ENCODE results near the gene DAAM2.

Gene DAAM2

DNA sequence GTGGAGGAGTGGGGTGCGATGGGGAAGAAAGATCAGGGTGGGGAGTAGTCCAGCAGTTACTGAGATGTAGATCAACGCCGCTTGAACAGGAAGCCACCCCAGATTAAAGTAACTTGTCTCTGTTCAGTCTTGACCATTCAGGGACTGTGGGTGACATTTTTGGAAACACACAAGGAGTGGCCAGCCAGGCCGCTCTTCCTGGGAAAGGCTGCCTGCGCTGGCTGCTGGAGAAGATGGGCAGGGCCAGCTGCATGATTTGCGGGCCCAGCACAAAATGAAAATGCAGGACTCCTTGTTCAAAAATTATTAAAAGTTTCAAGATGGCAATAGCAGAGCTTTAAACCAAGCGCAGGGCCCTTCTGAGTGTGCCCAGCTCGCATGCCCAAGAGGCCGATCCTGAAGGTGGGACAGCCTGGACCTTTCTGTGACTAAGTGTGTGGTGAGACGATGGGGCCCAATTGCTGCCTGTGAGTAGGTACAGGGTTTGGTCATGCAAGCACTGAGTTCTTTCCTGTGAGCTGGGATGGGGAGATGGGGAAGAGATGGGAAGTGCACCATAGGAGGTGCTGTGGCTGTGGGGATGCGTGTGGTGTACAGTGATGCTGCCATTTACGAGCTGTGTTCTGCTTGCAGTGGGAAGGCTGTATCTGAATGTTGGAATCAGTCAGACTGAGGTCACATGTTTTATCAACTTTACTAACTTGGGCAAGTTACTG lies 51.3 kb downstream of the DAAM2 start:
- no peak for DNase-seq (ENCODE audit: extremely low read depth in 1 of 2, low read depth in 1 of 2)

DNA sequence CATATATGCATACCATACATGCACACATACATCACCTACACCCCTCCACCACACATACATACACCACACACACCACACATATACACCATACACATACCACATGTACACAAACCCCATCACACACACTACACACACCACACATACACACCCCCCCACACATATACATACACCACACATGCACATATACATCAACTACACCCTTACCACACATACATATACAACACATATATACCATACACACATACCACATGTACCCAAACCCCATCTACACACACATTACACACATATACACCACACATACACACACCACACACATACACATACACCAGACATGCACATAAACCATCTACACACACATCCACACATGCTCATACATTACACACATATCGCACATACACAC lies 52.7 kb downstream of the DAAM2 start:
- DNase-seq (ENCODE audit: extremely low read depth in 1 of 2, low read depth in 1 of 2): no peak

DNA sequence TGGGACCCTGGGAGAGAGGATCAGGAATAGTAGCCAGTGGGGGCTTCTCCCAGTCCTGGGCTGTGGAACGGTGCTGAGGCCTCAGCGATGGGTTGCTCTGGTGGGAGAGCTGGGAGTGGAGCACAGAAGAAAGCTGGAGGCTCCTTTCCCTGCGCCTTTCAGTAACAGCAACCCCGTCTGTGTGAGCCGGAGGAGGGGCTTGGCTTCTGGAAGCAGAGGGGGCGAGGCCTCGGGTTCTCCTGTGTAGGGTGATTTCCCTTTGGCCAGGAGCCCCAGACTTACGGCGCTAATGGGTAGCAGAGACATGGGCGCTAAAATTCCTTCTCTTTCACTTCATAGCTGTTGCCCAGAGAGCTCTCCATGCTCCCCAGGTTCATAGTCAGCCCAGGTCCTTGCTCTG lies 55.0 kb downstream of the DAAM2 start:
- DNase-seq (ENCODE audit: extremely low read depth in 1 of 2, low read depth in 1 of 2): no peak

DNA sequence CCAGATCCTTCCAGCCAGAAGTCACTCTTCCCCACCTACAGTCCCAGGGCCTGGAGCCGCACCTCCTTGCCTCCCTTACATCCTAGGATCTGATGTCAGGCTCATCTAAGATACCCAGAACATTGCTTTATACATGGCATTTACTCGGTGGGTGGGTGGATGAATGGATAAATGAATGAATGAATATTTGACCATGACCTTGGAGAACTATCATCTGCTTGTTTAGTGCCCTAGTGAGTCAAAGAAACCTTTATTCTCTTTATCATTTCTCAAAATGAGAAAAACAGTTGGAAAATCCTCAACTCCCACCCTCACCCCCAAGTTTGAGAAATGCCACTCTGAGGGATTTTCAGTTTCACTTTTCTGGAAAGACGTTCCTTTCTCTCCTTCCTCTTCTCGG lies 56.0 kb downstream of the DAAM2 start:
- DNase-seq (ENCODE audit: extremely low read depth in 1 of 2, low read depth in 1 of 2): no peak

DNA sequence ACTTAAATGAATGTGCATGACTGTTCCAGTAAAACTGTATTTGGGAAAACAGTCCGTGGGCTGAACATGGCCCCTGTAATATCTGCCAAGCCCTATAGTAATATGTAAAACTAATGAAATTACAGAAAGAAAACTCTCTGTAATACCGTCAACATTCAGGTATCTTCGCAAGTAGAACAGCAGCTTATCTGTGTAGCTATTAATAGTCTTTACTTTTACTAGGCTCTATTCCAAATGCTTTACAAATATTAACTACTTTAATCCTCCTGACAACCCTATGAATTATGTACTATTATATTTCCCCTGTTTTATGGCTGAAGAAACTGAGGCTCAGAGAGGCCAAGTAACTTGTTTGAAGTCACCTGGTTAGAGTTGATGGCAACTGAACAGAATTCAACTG lies 57.1 kb downstream of the DAAM2 start:
- no peak for DNase-seq (ENCODE audit: extremely low read depth in 1 of 2, low read depth in 1 of 2)

DNA sequence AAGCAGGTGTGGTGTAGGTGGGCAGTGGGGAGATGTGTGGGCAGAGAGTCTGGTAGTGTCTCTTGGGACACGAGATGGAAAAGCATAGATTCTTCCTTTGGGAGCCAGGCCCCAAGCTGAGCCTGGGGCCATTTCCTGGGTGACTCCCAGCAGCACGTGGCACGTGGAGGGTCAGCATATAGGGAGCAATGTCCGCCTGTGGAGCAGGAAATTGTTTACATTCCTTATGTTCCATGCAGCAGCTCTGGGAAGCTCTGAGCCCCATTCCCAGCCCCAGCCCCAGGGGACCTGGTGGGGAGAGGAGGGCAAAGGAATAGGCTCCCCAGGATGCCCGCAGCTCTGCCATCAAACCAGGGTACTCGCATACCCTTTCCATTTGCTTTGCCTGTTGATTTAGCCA lies 57.6 kb downstream of the DAAM2 start:
- no peak for DNase-seq (ENCODE audit: extremely low read depth in 1 of 2, low read depth in 1 of 2)

DNA sequence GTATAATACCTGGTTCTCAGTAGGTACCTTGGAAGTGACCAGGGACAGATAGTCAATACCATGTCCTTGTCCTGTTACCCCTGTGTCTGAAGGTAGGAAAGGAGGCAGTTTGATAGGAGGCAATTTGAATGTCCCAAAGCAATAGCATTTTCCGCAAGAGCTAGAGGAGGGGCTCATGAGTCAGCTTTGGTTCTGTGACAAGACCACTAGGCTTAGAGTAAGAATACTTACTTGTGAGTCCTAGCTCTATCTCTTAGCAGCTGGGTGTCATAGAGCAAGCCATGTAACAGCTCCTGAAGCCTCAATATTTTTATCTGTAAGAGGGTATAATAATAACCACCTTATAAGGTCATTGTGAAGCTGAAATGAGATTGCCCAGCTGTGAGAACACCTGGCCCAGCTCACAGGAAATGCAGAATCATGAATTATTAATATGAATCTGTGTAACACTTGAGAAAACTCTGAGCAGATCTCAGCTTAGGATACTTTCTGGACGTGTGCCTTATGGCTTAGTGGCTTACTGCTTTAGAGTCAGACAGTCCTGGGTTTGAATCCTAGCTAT lies 58.6 kb downstream of the DAAM2 start:
- DNase-seq (ENCODE audit: extremely low read depth in 1 of 2, low read depth in 1 of 2): no peak

DNA sequence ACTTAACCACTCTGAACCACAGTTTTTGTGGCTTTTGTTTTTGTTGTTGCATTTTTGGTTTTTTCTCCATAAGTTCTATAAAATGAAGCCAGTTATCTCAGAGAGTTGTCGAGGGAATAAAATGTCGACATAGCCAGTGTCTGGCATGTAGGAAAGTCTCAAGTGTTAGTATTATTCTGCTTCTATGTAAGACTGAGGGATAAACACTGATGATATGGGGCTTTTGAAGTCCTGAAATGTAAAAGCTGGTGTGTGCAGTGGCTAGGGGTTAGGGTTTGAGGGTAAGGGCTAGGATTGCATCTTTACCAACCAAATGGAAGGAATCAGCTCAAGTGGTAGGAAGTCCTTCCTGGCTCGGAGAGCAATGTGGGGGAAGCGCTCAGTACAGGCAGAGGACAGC lies 59.2 kb downstream of the DAAM2 start:
- DNase-seq (ENCODE audit: extremely low read depth in 1 of 2, low read depth in 1 of 2): no peak

DNA sequence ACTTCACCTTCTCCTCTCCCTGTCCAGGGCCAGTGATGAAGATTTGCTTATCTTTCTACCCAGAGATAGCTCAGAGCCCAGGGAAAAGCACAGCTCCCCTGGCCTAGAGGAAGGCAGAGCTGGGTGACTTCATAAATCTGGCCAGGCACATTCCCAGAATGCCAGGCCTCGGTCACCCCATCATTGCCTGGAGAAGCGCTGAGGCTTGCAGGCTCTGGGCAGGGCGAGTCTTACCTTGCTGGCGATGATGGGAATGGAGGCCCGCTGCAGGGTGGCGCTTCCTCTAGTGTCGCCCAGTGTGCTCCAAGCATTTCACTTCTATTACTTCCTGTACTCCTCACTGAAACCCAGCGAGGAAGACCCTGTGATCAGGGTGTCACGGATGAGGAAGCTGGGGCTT lies 60.1 kb downstream of the DAAM2 start:
- no peak for DNase-seq (ENCODE audit: extremely low read depth in 1 of 2, low read depth in 1 of 2)

DNA sequence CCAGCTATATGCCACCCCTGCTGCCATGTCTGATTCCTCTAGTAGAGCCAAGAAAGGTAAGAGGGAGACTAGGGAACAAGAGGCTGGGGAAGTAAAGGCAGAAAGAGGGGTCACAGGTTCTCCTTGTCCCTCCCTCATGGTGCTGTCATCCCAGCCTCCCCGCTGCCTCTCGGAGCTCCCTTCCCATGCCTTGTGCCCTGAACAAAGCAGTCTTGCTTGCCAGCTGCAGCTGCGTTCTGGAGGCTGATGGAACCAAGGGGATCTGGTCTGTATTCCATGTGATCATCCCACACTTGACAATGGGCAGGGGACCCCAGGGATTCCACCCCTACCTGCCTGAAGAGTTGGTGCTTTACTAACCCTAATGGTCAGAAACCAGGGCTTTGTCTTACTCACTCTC lies 61.4 kb downstream of the DAAM2 start:
- no peak for DNase-seq (ENCODE audit: extremely low read depth in 1 of 2, low read depth in 1 of 2)

DNA sequence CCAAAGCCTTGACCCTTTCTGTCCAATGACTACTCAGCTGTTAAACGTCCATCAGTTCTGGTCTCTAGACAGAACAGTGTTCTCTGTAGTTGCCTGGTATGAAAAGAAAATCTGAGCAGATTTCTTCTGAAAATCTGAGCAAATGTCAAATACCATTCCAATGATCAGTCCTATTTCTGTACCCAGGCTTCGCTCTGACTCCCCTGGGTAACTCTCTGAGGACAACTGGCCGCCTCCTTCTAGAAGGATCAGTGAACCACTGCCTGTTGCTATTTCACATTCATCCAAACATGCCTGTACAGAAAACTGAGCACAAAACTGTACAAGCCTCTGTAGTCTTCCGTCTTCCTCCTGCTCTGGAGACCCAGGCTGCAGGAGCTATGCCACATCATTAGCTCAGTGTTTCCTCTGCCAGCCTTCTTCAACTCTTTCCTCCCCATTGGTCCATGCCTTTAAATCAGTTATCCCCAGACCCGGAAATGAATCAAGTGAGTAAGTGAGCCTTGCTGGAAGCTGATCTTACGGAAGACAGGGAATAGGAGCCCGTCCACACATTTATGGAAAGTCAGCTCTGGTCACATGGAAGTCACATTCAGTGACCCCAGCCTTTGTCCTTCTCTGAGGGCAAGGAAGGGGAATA lies 63.3 kb downstream of the DAAM2 start:
- no peak for DNase-seq (ENCODE audit: extremely low read depth in 1 of 2, low read depth in 1 of 2)

DNA sequence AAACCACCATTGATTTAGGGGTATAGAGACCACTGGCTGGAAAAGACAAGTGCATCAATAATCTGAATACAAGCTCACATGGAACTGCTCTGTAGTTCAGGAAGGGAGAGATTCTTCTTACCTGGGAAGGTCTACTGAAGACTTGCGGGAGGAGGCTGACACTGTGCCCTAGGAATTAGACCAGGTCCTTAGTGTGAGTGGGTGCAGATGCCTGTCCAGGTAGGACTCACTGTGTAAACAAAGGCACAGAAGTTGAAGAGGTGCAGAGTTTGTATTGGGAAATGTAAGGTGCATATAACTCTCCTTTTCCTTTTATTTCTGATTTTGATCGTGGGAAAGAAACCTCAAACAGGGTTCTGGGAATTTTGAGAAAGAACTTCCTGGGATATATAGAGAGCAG lies 66.8 kb downstream of the DAAM2 start:
- no peak for DNase-seq (ENCODE audit: extremely low read depth in 1 of 2, low read depth in 1 of 2)

DNA sequence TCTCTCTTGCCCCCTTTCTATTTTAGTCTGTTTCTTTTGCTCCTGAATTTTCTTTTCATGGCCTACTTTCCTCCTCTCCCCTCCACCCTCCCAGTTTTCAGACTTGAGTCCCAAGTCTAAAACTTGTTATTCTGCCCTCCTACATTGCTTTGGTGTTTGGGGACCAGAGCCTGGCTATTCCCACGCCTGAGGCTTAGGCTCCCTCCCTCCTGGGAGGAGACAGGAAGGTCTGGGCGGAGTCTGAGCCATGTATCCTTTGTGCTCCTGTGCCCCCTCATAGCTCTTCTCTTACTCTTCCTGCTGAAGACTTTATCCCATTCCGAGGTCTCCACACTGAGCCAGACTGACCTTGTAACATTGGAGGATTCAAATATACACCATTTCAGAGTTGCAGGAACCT lies 69.5 kb downstream of the DAAM2 start:
- DNase-seq (ENCODE audit: extremely low read depth in 1 of 2, low read depth in 1 of 2): no peak

DNA sequence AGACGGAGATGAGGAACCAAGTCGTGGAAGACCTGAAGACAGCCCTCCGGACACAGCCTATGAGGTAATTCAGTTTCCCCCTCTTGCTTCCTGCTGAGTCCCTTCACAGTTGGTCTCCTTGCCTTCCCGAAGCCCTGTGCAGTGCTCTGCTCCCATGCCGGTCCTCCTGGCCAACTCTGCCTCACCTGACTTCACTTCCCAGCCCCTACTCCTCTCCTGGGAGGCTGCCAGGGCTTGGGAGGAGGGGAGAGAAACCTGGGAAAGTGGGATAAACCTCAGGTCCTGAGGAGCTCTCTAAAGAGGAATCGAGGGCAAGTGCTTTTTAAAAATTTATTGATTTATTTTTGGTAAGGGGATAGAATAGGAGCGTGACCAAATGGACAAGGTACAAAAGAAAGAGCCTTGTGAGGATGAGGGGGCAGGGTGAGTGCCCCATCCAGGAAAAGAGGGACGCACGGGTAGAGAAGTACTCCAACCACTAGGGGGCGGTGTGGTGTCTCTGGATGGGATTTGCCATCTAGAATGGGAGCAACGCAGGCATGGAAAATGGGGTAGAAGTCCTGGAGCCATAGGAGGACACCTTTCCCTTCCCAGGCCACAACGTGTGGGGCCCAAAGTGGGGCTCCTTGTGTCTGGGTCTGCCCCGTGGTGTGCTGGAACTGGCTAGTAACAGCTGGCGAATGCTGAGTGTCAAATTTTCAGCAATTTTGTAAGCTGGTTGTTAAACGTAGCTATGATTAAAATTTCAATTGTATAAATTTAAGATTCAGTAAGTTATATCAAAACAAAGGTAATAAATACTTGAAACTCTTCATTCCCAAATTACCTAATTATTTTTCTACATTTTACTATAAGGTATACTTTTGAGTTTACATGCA lies 73.1 kb downstream of the DAAM2 start:
- DNase-seq (ENCODE audit: extremely low read depth in 1 of 2, low read depth in 1 of 2): peak in 1 of 2 donors; percentile 32

DNA sequence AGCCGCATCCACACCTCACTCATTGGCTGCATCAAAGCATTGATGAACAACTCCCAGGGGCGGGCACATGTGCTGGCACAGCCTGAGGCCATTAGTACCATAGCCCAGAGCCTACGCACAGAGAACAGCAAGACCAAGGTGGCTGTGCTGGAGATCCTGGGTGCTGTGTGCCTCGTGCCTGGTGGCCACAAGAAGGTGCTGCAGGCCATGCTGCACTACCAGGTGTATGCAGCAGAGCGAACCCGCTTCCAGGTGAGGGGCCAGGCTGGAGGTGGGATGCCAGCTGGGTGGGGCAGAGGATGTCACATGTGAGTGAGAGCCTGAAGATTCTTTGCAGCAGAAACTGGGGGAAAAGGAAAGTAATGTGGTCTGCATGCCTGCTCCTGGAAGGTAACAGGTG lies 75.4 kb downstream of the DAAM2 start:
- DNase-seq (ENCODE audit: extremely low read depth in 1 of 2, low read depth in 1 of 2): no peak

DNA sequence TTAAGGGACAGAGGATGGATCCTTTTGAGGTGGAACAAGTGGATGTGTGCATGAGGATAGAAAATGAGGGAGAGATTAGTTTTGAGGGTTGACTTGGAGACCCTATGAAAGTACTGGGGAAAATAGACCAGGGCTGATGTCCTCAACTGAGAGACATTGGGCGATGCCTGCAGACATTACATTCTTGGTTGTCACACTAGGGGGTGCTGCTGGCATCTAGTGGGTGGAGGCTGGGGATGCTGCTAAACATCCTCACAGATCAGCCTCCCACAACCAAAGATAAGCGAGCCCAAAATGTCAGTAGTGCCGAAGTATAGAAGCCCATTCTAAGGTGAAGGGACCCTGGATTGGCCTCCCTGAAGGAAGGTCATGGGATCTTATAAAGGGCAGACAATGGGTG lies 78.8 kb downstream of the DAAM2 start:
- DNase-seq (ENCODE audit: extremely low read depth in 1 of 2, low read depth in 1 of 2): no peak

DNA sequence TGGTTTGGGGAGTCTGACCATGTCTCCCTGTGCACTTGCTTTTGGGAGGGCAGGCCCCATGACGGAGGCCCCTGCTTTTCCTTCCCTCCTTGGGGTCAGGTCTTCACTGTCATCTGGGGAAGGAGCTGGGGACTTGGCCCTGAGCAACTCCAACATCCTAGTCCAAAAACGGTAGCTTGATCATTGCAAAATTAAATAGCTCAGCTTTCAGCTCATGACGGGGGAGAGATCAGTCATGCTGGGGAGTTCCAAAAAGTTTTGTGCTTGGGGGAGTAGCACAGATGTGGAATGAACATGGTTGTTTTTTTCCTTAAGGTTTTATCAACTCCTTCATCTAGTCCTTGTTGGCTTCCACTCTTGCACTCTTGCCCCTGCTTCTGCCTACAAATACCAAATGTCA lies 81.3 kb downstream of the DAAM2 start:
- no peak for DNase-seq (ENCODE audit: extremely low read depth in 1 of 2, low read depth in 1 of 2)

DNA sequence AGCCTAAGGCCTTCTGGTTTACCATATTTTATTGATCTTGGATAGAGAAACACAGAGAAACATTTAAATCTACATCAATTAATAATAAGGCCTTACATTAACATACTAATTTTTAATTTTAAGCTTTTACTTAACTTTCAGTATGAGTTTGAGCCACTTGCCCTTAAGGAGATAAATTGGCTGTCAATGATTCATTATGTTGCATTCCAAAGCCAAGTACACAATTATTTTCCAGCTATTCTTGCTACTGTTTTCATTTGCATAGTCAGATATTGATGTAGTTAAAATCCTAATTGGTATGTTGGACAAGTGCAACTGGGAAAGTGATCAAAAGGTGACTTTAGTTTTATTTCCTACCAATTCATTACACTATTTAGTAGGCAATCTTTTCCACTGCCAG lies 83.9 kb downstream of the DAAM2 start:
- DNase-seq (ENCODE audit: extremely low read depth in 1 of 2, low read depth in 1 of 2): no peak

DNA sequence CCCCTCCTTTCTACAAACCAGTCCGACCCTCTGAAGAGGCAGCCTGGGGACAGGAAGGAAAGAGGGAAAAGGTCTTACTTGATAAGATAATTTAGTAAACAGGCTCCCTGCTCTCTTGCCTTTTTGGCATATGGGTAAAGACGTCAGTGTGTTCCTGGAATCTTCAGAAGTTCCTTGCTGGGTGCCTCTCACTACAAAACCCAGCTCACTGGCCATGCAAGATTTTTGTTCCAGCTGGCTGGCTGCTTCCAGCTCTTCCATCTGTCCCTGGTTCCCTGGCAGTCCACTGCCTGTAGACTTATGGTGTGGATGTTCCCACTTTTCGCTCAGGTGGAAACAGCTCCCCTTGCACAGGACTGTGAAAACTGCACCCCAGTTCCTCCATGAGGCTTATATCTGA lies 84.7 kb downstream of the DAAM2 start:
- DNase-seq (ENCODE audit: extremely low read depth in 1 of 2, low read depth in 1 of 2): no peak

DNA sequence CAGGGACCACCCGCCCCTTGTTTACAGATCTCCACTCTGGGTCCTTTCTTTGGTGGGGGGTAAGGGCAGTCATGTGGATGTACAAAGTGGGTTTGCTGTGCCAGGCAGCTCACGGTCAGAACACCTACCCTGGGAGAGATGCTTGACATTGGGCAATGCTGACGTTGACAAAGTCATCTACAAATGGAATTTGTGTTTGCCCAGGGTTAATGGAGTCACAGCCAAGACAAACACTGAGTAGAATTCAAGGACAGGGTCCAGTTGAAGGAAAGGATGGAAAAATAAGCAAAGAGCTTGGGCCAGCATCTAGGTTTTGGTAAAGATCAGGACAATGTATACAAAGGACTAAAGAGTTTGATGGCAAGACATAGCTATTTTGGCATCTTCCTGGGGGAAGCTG lies 87.4 kb downstream of the DAAM2 start:
- no peak for DNase-seq (ENCODE audit: extremely low read depth in 1 of 2, low read depth in 1 of 2)

DNA sequence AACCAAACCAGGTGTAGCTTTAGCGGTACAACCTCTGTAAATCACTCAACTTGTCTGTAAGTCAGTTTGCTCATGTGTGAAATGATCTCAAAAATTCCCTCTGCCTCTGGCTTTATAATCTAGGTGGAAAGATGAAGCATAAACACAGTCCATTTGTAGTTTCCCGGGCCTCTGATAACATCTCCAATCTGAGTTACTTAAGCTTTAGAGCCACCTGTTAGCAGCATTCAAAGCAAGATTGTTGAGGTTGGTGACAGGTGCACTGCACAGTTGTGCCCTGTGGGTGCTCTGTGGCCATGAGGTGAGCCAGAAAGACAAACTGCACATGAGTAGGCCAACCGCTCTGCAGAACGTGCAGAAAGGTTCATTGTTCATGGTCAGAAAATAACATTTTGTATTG lies 88.4 kb downstream of the DAAM2 start:
- no peak for DNase-seq (ENCODE audit: extremely low read depth in 1 of 2, low read depth in 1 of 2)
